NT2/D1 (cell line): ENCODE data around the gene SORBS1.

Experiments
- SUZ12 ChIP-seq: IDR thresholded peaks from 2 replicates; pipeline ENCODE4 v1.6.1; 2011; ENCODE audit not compliant: insufficient read length, insufficient read depth; ENCODE audit errors: extremely low read depth
- YY1 ChIP-seq: IDR thresholded peaks from 2 replicates; pipeline ENCODE4 v1.6.1; 2011; ENCODE audit not compliant: insufficient read length, insufficient read depth
- ZNF274 ChIP-seq: IDR thresholded peaks from 2 replicates; pipeline ENCODE4 v1.6.1; 2011; ENCODE audit warnings: mild to moderate bottlenecking, low read depth, low read length

DNA sequence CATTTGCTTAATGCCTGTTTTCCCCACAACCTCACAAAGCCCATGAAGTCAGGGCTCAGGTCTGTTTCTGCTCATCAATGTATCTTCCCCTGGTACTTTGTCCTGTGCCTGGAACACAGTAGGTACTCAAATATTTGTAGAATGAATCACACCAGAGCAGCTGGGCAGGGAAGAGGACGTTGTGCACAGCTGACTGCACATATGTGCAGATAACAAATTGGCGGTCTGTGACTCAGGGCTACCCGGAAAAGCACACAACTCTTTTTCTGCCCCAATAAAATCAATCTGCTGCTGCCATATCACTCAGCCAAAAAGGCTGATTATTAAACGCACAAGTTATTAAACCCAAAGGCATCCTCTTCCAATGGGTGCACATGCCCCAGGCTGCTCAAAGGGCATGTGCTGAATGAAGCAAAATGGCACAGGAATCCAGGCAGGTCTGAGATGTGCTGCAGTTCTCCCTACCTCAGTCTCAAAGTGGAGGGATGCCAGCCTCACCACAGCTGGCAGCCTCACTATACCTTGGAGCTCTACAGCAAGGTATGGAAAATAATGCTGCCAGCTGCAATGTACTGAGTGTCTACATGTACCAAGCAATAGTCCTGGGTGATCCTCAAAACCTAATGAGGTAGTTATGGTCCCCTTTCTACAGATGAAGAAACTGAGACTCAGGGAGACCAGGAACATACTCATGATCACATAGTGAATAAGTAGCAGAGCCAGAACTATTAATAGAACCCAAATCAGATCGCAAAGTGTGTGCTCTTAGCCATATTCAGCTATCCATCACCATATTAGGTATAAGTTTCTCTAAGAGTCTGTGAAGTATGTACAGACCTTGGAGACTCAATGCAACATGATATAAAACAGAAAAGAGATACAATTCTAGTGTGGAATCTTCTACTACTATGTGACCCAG, 43.4 kb downstream of the SORBS1 start:
- TF ChIP-seq SUZ12, result no peak
- no peak for TF ChIP-seq ZNF274
- no peak for TF ChIP-seq YY1
